Mucosa of descending colon (tissue), 3 donors: ENCODE data around the gene DENND1A. TPM values are rescaled to one million over a fixed set of nuclear protein-coding genes. Genes with fewer than 3 reads are reported as not detected.

Experiments
- ATAC-seq: fragments of 200-7000 bp; cut with Tn5 transposase; one replicate; pipeline ENCODE4 v1.9.1; 2020; ENCODE audit warnings: mild to moderate bottlenecking, moderate library complexity
- DNase-seq, 3 donors: peaks; one replicate each; pipeline ENCODE4 v3.0.0-alpha.2; 2020
- H3K36me3 ChIP-seq: fragments of 200-600 bp; one replicate; pipeline ENCODE4 v1.8.0; 2021; ENCODE audit warnings: low read depth, mild to moderate bottlenecking
- H3K4me1 ChIP-seq: fragments of 200-600 bp; one replicate; pipeline ENCODE4 v1.8.0; 2021; ENCODE audit warnings: low read depth, mild to moderate bottlenecking
- H3K4me3 ChIP-seq: fragments of 200-600 bp; one replicate; pipeline ENCODE4 v1.8.0; 2021; ENCODE audit warnings: mild to moderate bottlenecking
- H3K9me3 ChIP-seq: fragments of 200-600 bp; one replicate; pipeline ENCODE4 v1.8.0; 2021; ENCODE audit warnings: mild to moderate bottlenecking
- CTCF ChIP-seq: fragments of 200-600 bp; IDR thresholded peaks from one replicate; pipeline ENCODE4 v1.8.0; 2022; ENCODE audit warnings: antibody characterized with exemption, mild to moderate bottlenecking
- intact Hi-C, 2 donors: fragments of 100-400 bp; cut with DNase I in 1 of 2; cut with micrococcal nuclease in 1 of 2; formaldehyde crosslinking; loops; one replicate each; pipeline versions ENCODE4 v1.11.0 to v1.11.1; 2022; cut with DNase I, micrococcal nuclease
- total RNA-seq, 3 donors: library from RNA; stranded (reverse); fragmentation: NEBNext Ultra II Directional in 2 of 3; extraction: Animal tissue kit (Norgen Biotek cat#: 25700) in 2 of 3; gene quantifications; one replicate each; pipeline versions ENCODE4 v1.2.1 to v1.2.4, GENCODE V29; 2021 to 2023
- donor health status: DM: no; HTN: no; CAD: no; lungs with moderate emphysema.
- donor health status: DM: no; HTN: no; CAD: no.
- donor health status: DM: no; HTN: yes; CAD: no.

The DENND1A gene
- total RNA-seq, 3 donors from 2014 or later, result 32.8 to 50.0 (median 35.1) TPM

- no peak for DNase-seq
- ATAC-seq, result no peak
- Histone ChIP-seq H3K4me3 (no peak overlapping the region), H3K36me3 (no peaks in the 10 kb centered on the region), H3K9me3 (peaks cover 13% of the 10 kb centered on the region), H3K4me1 (no peaks in the 10 kb centered on the region)
- TF ChIP-seq CTCF, result no peak
- intact Hi-C loops, result no loop called here
Observed at GRCh38 chr9:123584202-123585176, 345.4 kb downstream of the DENND1A start.

GRCh38 chr9:123583646-123584045 is 346.3 kb downstream of the DENND1A start:
- no peak for DNase-seq
- Histone ChIP-seq H3K9me3 (peaks cover 13% of the 10 kb centered on the region), H3K36me3 (no peaks in the 10 kb centered on the region), H3K4me3 (no peak overlapping the region), H3K4me1 (no peaks in the 10 kb centered on the region)
- intact Hi-C loops, result no loop called here
- no peak for ATAC-seq
- no peak for TF ChIP-seq CTCF

DNA sequence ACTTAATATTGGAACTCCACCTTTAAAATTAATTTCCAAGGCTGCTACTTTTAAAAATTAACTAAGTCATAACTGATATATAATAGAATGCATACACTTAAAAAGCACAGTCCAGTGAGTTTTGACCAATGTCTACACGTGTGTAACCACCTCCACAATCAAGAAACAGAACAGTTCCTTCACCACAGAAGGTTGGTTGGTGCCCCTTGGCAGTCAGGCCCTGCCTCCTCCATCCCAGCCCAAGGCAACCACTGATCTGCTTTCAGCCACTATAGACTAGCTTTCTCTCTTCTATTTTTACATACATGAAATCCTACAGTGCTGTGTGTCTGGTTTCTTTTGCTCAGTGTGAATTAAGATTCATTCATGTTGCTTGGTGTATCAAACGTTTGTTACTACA is 358.7 kb downstream of the DENND1A start:
- ATAC-seq (no peak), DNase-seq (no peak)
- Histone ChIP-seq H3K9me3 (no peaks in the 10 kb centered on the region), H3K36me3 (no peaks in the 10 kb centered on the region), H3K4me1 (no peaks in the 10 kb centered on the region), H3K4me3 (no peak overlapping the region)
- intact Hi-C loops, result no loop called here
- TF ChIP-seq CTCF, result no peak

GRCh38 chr9:123568691-123569688 is 360.9 kb downstream of the DENND1A start:
- no peak for TF ChIP-seq CTCF
- H3K4me3 ChIP-seq, result no peak overlapping the region
- H3K36me3 ChIP-seq, result no peaks in the 10 kb centered on the region
- intact Hi-C loops, result no loop called here
- H3K4me1 ChIP-seq, result no peaks in the 10 kb centered on the region
- ATAC-seq, result peak; percentile 82
- no peaks in the 10 kb centered on the region for H3K9me3 ChIP-seq
- DNase-seq, result peak in 1 of 3 donors; percentile 9

- no peak for DNase-seq
- no peaks in the 10 kb centered on the region for H3K36me3 ChIP-seq
- no peak overlapping the region for H3K4me3 ChIP-seq
- intact Hi-C loops, result no loop called here
- no peaks in the 10 kb centered on the region for H3K9me3 ChIP-seq
- no peaks in the 10 kb centered on the region for H3K4me1 ChIP-seq
- TF ChIP-seq CTCF, result no peak
- no peak for ATAC-seq
Observed at GRCh38 chr9:123567013-123567412, 362.9 kb downstream of the DENND1A start.
